HG03575 (cell line): Measurements from ENCODE around the gene SFR1.

Experiments used
- ATAC-seq: cut with Tn5 transposase; IDR thresholded peaks from one replicate; pipeline ENCODE4 v1.9.1; 2021; ENCODE audit not compliant: unreplicated experiment, insufficient number of reproducible peaks, low FRiP score; ENCODE audit errors: extremely low read depth

Gene SFR1, protein sequence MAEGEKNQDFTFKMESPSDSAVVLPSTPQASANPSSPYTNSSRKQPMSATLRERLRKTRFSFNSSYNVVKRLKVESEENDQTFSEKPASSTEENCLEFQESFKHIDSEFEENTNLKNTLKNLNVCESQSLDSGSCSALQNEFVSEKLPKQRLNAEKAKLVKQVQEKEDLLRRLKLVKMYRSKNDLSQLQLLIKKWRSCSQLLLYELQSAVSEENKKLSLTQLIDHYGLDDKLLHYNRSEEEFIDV

GRCh38 chr10:104121485-104122224, at the start of gene SFR1:
TSS of gene SFR1 (plus strand) at chr10:104122171. CDS start at chr10:104122184, 13 bp downstream.
- peak; percentile 44 for ATAC-seq

- ATAC-seq: no peak
These were observed 49.2 kb upstream of the SFR1 start for GRCh38 chr10:104072786-104073185.

DNA sequence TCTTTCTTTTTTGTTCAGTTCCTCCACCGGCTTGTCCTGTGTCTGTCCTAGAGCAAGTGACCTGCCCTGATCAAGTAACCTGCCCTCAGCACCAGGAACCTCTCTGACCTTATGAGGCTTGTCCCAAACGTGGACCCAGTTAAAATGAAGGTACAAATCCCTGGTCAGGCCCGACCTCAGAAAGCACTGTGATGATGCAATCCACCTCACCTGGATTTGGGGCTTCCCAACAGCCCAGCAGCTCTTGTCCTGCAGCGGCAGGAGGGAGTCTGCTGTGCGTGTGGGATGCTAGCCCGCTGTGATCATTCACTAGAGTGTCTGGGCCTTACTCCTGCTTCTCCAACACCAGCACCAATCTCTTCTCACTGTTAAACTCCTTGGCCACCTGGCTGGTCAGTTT, 47.5 kb upstream of the SFR1 start:
- no peak for ATAC-seq

- ATAC-seq: no peak
These were observed 45.2 kb upstream of the SFR1 start for GRCh38 chr10:104076743-104077160.

DNA sequence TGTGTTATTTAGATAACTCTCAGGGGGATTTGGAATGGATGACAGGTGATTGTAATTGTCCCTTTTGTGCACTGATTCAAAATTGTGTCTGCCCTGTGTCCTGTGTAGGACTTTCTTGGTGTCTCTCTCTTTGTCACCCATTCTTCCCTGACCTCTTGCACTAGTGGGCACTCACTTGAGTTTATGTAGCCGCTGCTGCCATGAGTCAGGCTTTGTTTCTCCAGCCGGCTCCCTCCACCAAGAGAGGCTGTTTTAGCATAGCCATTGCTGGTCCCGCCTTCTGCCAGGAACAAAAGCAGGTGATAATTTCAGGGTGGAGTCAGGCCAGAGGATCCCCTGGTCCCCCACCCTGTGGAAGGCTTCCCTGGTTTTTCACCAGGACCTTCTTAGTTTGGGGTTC, 44.7 kb upstream of the SFR1 start:
- no peak for ATAC-seq

GRCh38 chr10:104077663-104078151, 44.3 kb upstream of the SFR1 start:
- ATAC-seq: no peak

DNA sequence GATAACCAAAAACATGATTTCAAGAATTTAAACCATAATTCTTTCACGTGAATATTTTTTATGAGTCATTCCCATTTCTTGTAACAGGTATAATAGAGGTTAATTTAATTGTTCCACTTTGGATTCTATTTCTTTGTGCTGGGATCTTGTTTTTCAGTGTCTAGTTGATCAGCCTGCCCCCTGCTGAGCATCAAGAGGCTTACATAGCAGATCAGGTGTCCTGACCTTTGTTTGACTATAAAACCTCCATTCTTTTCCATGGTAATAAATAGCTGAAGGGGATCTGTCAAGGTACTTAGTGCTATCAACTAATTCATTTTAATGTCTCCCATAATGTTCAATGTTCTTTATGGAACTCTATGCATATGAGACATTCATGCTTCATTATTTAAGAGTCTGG, 41.2 kb upstream of the SFR1 start:
- no peak for ATAC-seq

DNA sequence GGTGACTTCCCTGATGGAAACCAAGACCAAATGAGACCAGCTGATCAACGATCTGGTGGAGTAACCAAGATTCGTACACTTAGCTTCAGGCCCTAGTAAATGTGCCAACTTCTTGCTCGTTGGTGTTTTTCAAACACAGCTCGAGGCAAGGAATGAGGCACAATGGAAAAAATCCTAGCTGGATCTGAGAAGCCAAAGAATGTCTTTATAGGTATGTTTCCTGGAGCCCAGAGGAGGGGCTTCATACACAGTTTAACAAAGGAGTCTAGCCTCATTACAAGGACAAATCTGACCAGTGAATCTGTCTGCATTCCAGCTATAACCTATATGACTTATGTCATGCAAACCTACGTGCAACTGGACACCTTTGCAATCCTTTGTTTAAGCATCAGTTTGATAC, 40.0 kb upstream of the SFR1 start:
- ATAC-seq: no peak

- ATAC-seq: no peak
These were observed 37.4 kb upstream of the SFR1 start for GRCh38 chr10:104084482-104085142.

DNA sequence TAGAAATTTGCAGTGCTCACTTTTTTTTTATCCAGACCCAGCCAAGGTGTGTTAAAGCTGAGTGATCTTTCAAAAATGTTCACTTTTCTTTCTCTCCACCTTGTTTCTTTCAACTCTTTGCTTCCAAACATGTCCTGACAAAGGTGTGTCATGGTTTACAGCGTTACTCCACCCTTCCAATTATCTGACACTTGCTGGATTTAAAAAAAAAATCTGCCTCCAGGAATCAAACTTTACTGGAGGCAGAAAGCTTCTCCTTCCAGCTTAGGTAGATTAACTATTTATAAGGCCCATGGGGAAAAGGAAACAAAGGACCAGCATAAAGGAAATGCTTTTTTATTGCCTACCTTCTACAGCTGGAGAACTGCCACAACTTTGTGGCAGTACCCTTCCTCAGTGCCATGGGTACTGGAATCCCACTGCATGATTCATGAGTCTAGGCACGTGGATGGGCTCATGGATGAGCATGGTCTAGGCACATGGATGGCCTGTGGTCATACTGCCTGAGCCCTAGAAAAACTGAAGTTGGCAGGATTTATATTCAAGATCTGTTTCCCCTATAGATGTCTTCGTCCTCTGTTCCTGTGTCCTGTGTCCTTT, 36.1 kb upstream of the SFR1 start, which contains the start of gene COL17A1:
Gene COL17A1 (minus strand): TSS at position 80 of the 600 bp plus-strand sequence. CDS start 5,207 bp downstream, outside the sequence.
- ATAC-seq: no peak

GRCh38 chr10:104088239-104088638, 33.7 kb upstream of the SFR1 start:
- ATAC-seq: no peak

DNA sequence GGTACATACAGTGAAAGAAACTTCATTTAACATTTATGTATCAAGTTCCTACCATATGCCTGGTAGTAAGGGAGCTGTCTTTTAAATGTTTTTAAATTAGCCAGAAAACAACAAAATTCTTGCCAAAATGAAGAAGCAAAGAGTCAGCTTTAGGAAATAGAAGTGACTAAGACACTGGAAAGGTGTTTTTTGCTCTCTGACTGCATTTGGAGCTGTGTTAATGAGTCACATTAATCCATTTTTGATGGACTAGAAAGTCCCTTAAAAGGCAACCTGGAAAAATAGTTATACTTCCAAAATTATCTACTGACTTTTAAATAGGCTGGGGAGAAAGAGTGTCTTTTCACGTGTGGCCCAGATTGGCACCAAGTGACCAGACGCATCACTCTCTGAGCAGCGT, 32.4 kb upstream of the SFR1 start:
- no peak for ATAC-seq

GRCh38 chr10:104090611-104091010, 31.4 kb upstream of the SFR1 start:
- ATAC-seq: no peak

DNA sequence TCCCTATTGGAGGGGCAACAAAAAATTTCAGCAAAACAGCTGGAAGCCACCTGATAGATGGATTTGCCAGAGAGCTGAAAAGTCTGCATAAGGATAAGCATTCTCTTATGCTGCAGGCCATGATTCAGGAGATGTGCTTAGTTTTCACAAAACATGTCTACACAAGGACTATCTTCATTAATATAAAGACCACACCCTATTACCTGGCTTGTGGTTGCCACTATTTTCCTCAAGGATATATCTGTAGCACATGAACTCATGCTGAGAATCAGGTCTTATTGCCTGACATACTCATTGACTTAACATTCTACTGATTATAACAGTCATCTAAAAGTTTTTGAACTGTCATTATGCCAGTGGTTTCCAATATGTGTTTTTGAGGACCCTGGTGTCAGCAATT, 29.2 kb upstream of the SFR1 start:
- no peak for ATAC-seq

GRCh38 chr10:104096692-104097091, 25.3 kb upstream of the SFR1 start:
- ATAC-seq: no peak

GRCh38 chr10:104098358-104098925, 23.5 kb upstream of the SFR1 start:
- ATAC-seq: no peak

DNA sequence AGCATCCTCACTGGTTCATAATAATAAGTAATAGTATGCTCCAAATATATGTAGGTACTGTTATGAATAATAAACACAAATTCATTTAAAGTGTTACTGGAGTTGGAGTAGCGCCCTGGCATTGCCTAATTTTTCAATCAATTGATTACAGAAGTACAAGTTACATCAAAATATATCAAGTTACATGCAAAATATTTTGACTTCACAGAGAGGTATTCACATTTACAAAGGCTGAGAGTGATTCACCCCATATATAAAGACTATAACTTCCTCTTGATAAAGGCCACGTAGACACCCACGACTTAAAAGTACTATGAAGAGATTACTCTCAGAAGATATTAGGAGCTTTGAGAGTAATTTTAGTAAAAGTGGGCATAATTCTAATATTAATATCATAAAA, 22.7 kb upstream of the SFR1 start:
- no peak for ATAC-seq

DNA sequence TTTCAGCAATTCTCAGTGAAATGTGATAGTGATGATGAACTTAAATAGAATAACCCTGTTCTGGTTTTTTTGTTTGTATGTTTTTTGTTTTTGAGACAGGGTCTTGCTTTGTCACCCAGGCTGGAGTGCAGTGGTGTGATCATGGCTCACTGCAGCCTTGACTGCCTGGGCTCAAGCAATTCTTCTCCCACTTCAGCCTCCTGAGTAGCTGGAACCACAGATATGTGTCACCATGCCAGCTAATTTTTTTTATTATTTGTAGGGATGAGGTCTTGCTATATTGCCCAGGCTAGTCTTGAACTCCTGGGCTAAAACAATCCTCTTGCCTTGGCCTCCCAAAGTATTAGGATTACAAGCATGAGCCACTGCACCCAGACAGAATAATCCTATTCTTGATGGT, 22.0 kb upstream of the SFR1 start:
- no peak for ATAC-seq

- no peak for ATAC-seq
These were observed 21.2 kb upstream of the SFR1 start for GRCh38 chr10:104100795-104101194.
